GM21367 (cell line): ENCODE data around the gene AEN.
A peak's percentile ranks its signal among the peaks of the same experiment; 100 is the strongest.
"Not testable (repeated sequence)": the region's sequence is repeated elsewhere in the genome, so short reads cannot be mapped to it uniquely, and the experiment has no call there.

Experiments
- ATAC-seq: cut with Tn5 transposase; IDR thresholded peaks from one replicate; pipeline ENCODE4 v1.9.1; 2021; ENCODE audit not compliant: unreplicated experiment

The AEN gene

DNA sequence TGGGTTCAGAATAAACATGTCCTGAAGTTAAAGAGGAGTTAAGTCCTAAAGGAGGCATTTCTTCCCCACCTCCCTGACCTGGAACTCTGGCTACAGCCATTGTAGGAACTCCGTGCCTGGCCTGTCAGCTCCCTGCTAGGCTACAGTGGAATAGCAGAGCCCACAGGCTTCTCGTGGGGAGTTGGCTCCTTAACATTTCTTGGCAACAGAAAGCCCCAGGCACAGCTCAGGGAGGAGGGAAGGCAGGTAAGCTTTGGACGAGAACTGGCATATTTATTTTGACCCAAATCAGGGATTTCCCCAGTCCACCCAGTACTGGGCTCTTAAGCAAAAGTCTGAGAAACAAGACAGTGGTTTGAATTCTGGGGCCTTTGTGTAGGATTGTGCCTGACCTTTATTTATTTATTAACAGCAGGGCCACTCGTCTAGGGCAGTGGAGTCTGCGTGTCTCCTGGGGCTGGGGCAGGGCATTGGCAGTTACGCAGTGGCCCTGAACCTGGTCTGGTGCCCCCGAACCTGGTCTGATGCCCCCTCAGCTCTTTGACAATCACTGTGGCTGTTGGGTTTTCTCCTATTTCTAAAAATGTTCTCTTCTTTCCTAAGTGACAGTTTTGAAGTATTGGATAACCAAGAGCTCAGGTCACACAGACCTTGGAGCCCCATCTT, 9.8 kb downstream of the AEN start:
- ATAC-seq = no peak

DNA sequence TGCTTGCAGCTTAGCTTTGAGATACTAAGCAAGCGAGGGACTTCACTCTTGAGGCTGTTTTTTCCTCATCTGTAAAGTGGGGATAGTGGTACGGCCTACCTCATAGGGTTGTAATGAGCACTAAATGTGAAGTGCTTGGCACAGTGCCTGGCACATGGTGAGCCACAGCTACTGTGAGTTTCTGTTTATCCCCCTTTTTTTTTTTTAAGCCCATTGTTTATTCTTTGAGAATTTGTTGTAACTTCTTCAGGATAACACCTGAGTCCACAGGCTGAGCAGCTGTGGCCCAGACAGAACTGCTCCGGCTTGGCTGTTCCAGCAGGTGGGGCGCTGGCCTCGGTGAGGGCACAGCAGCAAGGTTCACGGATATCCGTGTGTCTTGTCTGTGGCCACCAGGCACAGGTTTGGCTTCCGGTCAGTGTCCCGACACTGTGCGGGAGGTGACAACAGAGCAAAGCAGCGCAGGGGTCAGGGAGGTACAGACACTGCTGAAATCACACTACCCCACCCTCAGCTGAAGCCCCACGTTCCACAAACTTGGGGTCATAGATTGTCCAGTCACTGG, 10.4 kb downstream of the AEN start:
- ATAC-seq = no peak

GRCh38 chr15:88632797-88633196, 11.7 kb downstream of the AEN start:
- ATAC-seq = not testable (repeated sequence)

GRCh38 chr15:88634449-88634848, 13.3 kb downstream of the AEN start:
- no peak for ATAC-seq

GRCh38 chr15:88635318-88635717, 14.2 kb downstream of the AEN start:
- ATAC-seq = peak; percentile 40

GRCh38 chr15:88636050-88636449, 14.9 kb downstream of the AEN start:
- ATAC-seq = no peak

GRCh38 chr15:88636654-88637053, 15.5 kb downstream of the AEN start:
- no peak for ATAC-seq

GRCh38 chr15:88637436-88637835, 16.3 kb downstream of the AEN start:
- ATAC-seq = no peak

- no peak for ATAC-seq
Measured at GRCh38 chr15:88637841-88638625, 16.9 kb downstream of the AEN start.

GRCh38 chr15:88638626-88639372, 17.7 kb downstream of the AEN start, which contains the start of gene ISG20:
Gene ISG20 (plus strand): TSS chr15:88639016. CDS start chr15:88639367, 351 bp downstream.
- ATAC-seq = peak; percentile 60

DNA sequence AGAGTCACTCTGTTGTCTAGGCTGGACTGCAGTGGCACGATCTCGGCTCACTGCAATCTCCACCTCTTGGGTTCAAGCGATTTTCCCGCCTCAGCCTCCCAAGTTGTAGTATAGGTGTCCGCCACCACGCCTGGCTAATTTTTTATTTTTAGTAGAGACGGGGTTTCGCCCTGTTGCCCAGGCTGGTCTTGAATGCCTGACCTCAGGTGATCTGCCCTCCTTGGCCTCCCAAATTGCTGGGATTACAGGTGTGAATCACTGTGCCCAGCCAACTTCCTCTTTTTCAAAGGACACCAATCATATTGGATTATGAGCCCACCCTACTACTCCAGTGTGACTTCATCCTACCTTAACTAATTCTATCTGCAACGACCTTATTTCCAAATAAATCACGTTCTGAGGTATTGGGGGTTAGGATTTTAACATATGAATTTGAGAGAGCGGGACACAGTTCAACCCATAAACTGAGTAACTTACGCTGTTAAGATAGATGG, 20.9 kb downstream of the AEN start:
- no peak for ATAC-seq

DNA sequence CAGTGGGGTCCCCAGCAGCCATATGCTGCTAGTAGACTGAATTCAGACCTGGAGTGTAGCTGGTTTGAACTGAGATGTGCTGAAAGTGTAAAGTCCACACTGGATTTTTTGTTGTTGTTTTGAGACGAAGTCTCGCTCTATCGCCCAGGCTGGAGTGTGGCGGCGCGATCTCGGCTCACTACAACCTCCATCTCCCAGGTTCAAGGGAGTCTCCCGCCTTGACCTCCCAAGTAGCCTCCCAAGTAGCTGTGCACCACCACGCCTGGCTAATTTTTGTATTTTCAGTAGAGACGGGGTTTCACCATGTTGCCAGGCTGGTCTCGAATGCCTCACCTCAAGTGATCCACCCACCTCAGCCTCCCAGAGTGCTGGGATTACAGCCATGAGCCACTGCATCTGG, 21.4 kb downstream of the AEN start:
- ATAC-seq = not testable (repeated sequence)

GRCh38 chr15:88644741-88645140, 23.6 kb downstream of the AEN start:
- no peak for ATAC-seq

DNA sequence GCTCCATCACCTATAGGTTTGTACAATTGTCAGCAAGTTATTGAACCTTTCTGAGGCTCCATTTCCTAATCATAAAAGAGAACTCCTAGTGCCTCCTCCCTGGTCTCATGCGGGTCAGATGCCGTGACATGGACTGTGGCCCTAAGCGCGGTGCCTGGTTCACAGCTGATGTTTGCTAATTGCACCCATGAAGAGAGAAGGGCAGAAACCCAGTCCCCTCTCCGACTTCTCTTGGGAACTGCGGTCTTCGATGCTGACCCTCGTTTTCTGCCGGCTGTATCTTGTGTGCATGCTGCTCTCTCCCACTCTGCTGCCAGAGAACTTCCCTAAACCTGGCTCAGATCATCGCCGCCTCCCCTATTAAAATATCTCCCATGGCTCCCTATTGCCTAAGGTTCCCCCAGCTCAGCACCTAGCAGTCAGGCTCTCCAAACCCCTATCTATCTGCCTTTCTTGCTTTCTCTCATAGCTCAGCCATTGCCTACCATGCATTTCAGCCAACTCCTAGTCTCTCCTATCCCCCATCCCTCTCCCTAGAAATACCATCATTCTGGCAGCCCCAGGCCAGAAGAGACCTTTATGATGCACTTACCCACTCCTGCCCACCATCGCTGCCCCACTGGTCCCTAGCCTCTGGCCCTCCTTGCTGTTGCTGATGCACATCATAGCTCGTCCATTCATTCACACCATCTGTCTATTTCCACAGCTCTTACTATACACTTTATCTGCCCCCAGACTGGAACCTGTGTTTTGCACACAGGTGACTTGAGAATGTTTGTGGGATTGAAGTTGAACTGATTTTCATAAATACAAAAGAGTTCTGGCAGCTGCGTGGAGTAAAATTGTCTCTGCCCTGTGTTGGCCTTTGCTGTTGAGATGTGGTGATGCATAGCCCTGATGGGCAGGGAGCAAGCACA, 24.3 kb downstream of the AEN start:
- no peak for ATAC-seq

DNA sequence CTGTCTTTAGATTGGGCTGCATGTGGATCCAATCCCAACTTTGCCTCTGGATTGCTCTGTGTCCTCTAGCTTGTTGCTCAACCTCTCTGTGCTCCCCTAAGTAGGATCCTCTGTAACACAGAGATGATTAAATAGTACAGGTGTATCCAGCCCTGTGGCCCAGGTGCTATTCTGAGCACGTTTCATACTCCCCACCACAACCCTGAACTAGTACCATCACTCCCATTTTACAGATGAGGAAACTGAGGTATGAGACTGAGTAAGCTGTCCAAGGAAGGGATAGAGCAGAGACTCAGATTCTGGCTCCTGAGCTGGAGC, 24.9 kb downstream of the AEN start:
- ATAC-seq = no peak

DNA sequence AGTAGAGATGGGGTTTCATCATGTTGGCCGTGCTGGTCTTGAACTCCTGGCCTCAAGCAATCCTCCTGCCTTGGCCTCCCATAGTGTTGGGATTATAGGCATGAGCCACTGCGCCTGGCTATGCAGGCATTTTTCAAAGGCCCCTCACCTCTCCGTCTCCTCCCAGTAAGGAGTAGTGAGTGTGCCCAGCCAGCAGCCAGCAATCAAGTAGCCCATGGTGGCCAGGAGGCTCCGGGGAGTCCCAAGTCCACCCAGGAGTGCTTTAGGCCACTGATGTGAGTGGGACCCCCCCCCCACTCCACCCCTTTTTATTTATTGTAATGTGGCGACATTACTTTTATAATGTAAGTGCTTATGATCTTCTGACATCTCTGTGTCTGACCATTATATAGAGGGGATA, 25.8 kb downstream of the AEN start:
- ATAC-seq = no peak

DNA sequence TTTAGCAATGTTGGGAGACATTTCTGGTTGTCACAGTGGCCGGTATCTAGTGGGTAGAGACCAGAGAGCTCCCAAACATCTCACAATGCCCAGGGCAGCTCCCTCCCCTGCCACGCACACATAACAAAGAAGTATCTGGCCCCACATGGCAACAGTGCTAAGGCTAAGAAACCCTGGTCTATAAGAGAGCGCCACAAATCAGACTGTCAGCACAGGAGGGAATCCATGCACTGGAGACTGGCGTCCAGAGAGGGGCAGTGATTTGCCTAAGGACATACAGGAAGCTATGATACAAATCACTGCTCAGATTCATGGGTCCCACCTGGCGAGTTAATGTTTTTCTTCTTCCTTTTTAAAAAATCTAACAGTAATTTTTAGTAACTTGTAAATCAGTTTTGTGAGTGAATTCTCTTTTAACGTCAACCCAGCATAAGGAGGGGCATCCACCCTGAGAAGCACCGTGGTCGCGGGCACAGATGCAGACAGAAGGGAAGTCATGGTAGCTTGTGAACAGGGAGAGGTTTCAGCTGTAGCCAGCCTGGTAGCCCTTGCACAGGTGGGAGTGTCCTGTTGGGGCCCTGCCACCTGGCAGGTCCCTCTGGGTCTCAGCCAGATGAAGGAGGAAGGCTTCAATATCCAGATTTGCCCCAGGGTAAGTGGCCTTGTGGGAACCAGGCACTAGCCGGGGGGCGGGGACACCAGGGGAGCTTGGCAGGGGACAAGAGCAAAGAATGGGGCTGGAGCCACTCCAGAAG, 26.4 kb downstream of the AEN start:
- no peak for ATAC-seq

DNA sequence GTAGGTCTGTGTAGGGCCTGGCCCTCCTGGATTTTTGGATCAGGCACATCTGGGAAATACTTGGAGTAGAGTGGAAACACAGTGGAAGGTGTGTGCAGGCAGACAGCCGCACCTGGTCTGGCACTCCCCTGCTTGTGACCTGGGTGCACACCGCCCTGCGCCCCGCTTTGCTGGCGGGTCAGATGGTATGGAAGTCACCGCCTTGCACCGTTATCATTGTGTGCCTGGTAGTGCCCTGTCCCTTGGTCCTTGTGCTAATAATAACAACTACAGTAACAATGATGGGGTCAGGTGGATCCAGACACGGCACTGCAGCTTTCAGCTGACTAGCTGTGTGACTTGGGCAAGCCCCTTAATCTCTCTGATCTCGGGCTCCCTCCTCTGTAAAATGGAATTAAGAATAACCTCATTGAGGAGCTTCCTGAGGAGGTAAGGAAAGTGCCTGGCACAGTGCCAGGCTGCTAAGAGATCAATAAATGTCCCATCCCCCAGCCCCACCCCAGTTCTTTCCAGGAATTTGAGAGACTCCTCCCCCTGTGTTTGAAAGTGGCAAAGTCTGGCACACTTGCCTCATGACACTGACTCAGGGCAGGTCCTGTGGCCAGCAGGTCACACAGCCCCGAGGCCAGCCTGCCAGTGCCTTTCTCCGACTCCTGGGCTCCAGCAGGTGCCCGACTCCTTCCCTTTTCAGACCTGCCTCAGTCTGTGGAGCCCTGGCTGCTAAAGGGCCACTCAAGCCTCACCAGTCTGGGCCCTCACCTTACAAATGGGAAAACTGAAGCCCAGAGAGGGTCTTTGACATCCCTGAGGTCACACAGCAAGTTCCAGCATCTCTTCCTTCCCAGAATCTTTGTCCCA, 27.4 kb downstream of the AEN start:
- ATAC-seq = no peak

GRCh38 chr15:88649286-88649733, 28.2 kb downstream of the AEN start:
- ATAC-seq = peak; percentile 68
